ENCODE measurements around the gene MAD1L1. TPM values are rescaled to one million over a fixed set of nuclear protein-coding genes. Genes with fewer than 3 reads are reported as not detected.

MAD1L1 gene
- total and polyA plus RNA-seq, 4 donors, result 12.8 to 20.7 (median 16.5) TPM

DNA sequence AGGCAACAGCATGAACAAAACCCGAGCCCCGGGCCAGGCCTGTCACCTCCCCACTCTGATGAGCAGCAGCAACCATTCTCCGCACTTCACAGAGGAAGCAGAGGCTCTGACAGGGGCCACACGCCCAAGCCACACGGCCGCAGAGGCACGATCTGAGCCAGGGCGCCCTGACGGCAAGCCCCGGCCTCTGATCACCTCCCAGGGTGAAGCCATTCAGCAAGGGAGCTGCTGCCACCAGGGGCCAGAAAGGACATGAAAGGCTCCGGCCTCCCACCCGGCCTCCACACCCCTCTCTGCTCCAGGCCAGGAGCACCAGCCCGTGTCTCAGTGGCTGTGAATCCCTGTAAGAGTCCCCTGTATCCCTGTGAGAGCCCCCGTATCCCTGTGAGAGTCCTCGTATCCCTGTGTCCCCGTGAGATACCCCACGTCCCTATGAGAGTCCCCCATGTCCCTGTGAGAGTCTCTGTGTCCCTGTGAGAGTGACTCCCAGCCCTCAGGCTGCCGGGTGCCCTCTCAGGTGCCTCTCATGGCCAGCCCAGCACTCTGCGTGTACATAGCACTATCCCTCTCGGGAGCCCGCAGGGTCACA lies 187.8 kb downstream of the MAD1L1 start:
- TF ChIP-seq FOXA2 (IDR thresholded peaks at IDR 0.05), result no peak
- TF ChIP-seq, protein P1, sequence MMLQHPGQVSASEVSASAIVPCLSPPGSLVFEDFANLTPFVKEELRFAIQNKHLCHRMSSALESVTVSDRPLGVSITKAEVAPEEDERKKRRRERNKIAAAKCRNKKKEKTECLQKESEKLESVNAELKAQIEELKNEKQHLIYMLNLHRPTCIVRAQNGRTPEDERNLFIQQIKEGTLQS (IDR thresholded peaks at IDR 0.05), result no peak
- TF ChIP-seq JUND (IDR thresholded peaks at IDR 0.05), result no peak
- TF ChIP-seq, protein P2, sequence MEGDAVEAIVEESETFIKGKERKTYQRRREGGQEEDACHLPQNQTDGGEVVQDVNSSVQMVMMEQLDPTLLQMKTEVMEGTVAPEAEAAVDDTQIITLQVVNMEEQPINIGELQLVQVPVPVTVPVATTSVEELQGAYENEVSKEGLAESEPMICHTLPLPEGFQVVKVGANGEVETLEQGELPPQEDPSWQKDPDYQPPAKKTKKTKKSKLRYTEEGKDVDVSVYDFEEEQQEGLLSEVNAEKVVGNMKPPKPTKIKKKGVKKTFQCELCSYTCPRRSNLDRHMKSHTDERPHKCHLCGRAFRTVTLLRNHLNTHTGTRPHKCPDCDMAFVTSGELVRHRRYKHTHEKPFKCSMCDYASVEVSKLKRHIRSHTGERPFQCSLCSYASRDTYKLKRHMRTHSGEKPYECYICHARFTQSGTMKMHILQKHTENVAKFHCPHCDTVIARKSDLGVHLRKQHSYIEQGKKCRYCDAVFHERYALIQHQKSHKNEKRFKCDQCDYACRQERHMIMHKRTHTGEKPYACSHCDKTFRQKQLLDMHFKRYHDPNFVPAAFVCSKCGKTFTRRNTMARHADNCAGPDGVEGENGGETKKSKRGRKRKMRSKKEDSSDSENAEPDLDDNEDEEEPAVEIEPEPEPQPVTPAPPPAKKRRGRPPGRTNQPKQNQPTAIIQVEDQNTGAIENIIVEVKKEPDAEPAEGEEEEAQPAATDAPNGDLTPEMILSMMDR (IDR thresholded peaks at IDR 0.05; ENCODE audit: low read depth, low read length, missing input control), result no peak
- no peak for TF ChIP-seq TAF1 (conservative IDR thresholded peaks at IDR 0.05)
- no peak for TF ChIP-seq RAD21 (IDR thresholded peaks at IDR 0.05)
- no peak for TF ChIP-seq HNF4G (IDR thresholded peaks at IDR 0.05)
- TF ChIP-seq, protein P3, sequence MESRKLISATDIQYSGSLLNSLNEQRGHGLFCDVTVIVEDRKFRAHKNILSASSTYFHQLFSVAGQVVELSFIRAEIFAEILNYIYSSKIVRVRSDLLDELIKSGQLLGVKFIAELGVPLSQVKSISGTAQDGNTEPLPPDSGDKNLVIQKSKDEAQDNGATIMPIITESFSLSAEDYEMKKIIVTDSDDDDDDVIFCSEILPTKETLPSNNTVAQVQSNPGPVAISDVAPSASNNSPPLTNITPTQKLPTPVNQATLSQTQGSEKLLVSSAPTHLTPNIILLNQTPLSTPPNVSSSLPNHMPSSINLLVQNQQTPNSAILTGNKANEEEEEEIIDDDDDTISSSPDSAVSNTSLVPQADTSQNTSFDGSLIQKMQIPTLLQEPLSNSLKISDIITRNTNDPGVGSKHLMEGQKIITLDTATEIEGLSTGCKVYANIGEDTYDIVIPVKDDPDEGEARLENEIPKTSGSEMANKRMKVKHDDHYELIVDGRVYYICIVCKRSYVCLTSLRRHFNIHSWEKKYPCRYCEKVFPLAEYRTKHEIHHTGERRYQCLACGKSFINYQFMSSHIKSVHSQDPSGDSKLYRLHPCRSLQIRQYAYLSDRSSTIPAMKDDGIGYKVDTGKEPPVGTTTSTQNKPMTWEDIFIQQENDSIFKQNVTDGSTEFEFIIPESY (IDR thresholded peaks at IDR 0.05), result no peak
- TF ChIP-seq, protein P4, sequence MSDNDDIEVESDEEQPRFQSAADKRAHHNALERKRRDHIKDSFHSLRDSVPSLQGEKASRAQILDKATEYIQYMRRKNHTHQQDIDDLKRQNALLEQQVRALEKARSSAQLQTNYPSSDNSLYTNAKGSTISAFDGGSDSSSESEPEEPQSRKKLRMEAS (IDR thresholded peaks at IDR 0.05), result no peak
- no peak for TF ChIP-seq FOXA1 (IDR thresholded peaks at IDR 0.05)
- TF ChIP-seq SP1 (IDR thresholded peaks at IDR 0.05), result no peak
- no peak for TF ChIP-seq RXRA (IDR thresholded peaks at IDR 0.05)
- TF ChIP-seq EGR1 (IDR thresholded peaks at IDR 0.05; ENCODE audit: low read depth in 2 of 2), result no peak
- no peak for TF ChIP-seq GABPA (IDR thresholded peaks at IDR 0.05 in 1 of 2, conservative IDR thresholded peaks at IDR 0.05 in 1 of 2)
- TF ChIP-seq, protein P5, sequence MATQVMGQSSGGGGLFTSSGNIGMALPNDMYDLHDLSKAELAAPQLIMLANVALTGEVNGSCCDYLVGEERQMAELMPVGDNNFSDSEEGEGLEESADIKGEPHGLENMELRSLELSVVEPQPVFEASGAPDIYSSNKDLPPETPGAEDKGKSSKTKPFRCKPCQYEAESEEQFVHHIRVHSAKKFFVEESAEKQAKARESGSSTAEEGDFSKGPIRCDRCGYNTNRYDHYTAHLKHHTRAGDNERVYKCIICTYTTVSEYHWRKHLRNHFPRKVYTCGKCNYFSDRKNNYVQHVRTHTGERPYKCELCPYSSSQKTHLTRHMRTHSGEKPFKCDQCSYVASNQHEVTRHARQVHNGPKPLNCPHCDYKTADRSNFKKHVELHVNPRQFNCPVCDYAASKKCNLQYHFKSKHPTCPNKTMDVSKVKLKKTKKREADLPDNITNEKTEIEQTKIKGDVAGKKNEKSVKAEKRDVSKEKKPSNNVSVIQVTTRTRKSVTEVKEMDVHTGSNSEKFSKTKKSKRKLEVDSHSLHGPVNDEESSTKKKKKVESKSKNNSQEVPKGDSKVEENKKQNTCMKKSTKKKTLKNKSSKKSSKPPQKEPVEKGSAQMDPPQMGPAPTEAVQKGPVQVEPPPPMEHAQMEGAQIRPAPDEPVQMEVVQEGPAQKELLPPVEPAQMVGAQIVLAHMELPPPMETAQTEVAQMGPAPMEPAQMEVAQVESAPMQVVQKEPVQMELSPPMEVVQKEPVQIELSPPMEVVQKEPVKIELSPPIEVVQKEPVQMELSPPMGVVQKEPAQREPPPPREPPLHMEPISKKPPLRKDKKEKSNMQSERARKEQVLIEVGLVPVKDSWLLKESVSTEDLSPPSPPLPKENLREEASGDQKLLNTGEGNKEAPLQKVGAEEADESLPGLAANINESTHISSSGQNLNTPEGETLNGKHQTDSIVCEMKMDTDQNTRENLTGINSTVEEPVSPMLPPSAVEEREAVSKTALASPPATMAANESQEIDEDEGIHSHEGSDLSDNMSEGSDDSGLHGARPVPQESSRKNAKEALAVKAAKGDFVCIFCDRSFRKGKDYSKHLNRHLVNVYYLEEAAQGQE (IDR thresholded peaks at IDR 0.05), result no peak
- no peak for TF ChIP-seq HNF4A (conservative IDR thresholded peaks at IDR 0.05)
- TF ChIP-seq NR2F2 (IDR thresholded peaks at IDR 0.05), result no peak
- TF ChIP-seq YY1 (IDR thresholded peaks at IDR 0.05), result no peak
- 96% methylated on average over 21 of the region's 21 CpGs for WGBS
- DNase-seq (ENCODE audit: low spot score), result no peak
- Histone ChIP-seq H3K27me3 (ENCODE audit: control insufficient read depth in 4 of 4, insufficient read depth in 4 of 4, low read length in 3 of 4) (no peaks in the 10 kb centered on the region), H3K9ac (ENCODE audit: low read depth in 1 of 2, low read length in 2 of 2) (no peak overlapping the region), H3K9me3 (ENCODE audit: control insufficient read depth in 4 of 4, low read length in 3 of 4) (no peaks in the 10 kb centered on the region), H3K4me1 (ENCODE audit: control insufficient read depth in 4 of 4, insufficient read depth in 4 of 4, low read length in 3 of 4) (no peaks in the 10 kb centered on the region), H3K27ac (ENCODE audit: low read depth in 1 of 2, low read length in 2 of 2) (no peak overlapping the region), H3K4me3 (ENCODE audit: low read depth in 1 of 3, low read length in 3 of 3) (no peak overlapping the region), H3K36me3 (ENCODE audit: control insufficient read depth in 4 of 4, insufficient read depth in 3 of 4, low read depth in 1 of 4, low read length in 3 of 4) (no peaks in the 10 kb centered on the region)
